TTC549 (cell line): Measurements from ENCODE around the gene SSUH2.
"Not testable (repeated sequence)": the region's sequence is repeated elsewhere in the genome, so short reads cannot be mapped to it uniquely, and the experiment has no call there.

Experiments used
- FAIRE-seq: peaks from 2 replicates; lab custom pipeline; 2012; peaks lifted over from hg19 to GRCh38; lab: Jason Lieb, UNC

The SSUH2 gene

GRCh38 chr3:8659242-8659641 is 14.6 kb upstream of the SSUH2 start:
- FAIRE-seq, result no peak

GRCh38 chr3:8658306-8659212 is 14.0 kb upstream of the SSUH2 start:
- FAIRE-seq, result no peak

GRCh38 chr3:8657804-8658305 is 13.3 kb upstream of the SSUH2 start:
- FAIRE-seq, result no peak

- no peak for FAIRE-seq
Observed at GRCh38 chr3:8656240-8656639, 11.6 kb upstream of the SSUH2 start.

- FAIRE-seq, result no peak
Observed at GRCh38 chr3:8655387-8655835, 10.8 kb upstream of the SSUH2 start.

GRCh38 chr3:8654572-8655329 is 10.2 kb upstream of the SSUH2 start:
- FAIRE-seq, result not testable (repeated sequence)

GRCh38 chr3:8653800-8654408 is 9.3 kb upstream of the SSUH2 start:
- no peak for FAIRE-seq

GRCh38 chr3:8652324-8652987 is 7.9 kb upstream of the SSUH2 start:
- no peak for FAIRE-seq

GRCh38 chr3:8651418-8652323 is 7.1 kb upstream of the SSUH2 start:
- FAIRE-seq, result no peak

- no peak for FAIRE-seq
Observed at GRCh38 chr3:8650583-8651416, 6.2 kb upstream of the SSUH2 start.

GRCh38 chr3:8649757-8650156 is 5.2 kb upstream of the SSUH2 start:
- FAIRE-seq, result no peak

GRCh38 chr3:8648909-8649741 is 4.5 kb upstream of the SSUH2 start:
- no peak for FAIRE-seq

GRCh38 chr3:8647137-8647985 is 2.8 kb upstream of the SSUH2 start:
- FAIRE-seq, result no peak

- FAIRE-seq, result no peak
Observed at GRCh38 chr3:8646313-8646938, 1.8 kb upstream of the SSUH2 start.

- no peak for FAIRE-seq
Observed at GRCh38 chr3:8645712-8646111, 1.1 kb upstream of the SSUH2 start.

- FAIRE-seq, result no peak
Observed at GRCh38 chr3:8643693-8644365, 769 bp downstream of the SSUH2 start.

- FAIRE-seq, result no peak
Observed at GRCh38 chr3:8642001-8642400, 2.6 kb downstream of the SSUH2 start.
